GM23338 (cell line): ENCODE data around the gene SERGEF. TPM values are rescaled to one million over a fixed set of nuclear protein-coding genes. Genes with fewer than 3 reads are reported as not detected.

Source experiments
- ATAC-seq: fragments of 200-7000 bp; cut with Tn5 transposase; 3 replicates; pipeline ENCODE4 v1.9.1; 2020
- DNase-seq: peaks from one replicate; pipeline ENCODE4 v3.0.0-alpha.2; 2015; ENCODE audit warnings: low spot score
- H2AFZ ChIP-seq: fragments of 200-600 bp; sonication (generic); 2 replicates; pipeline ENCODE4 v1.8.0; 2016; ENCODE audit warnings: antibody characterized with exemption, mild to moderate bottlenecking, moderate library complexity
- H3F3A ChIP-seq: fragments of 200-600 bp; sonication (generic); replicated peaks from 2 replicates; pipeline ENCODE4 v1.8.0; 2017; ENCODE audit warnings: antibody characterized with exemption, mixed run types, low read depth
- H3K27ac ChIP-seq: fragments of 200-600 bp; sonication (generic); 2 replicates; pipeline ENCODE4 v1.6.1; 2016; ENCODE audit warnings: low read depth
- H3K27me3 ChIP-seq: fragments of 200-600 bp; sonication (generic); 2 replicates; pipeline ENCODE4 v1.8.0; 2016; ENCODE audit warnings: mild to moderate bottlenecking, mixed run types, moderate library complexity; ENCODE audit not compliant: insufficient read depth
- H3K36me3 ChIP-seq: fragments of 200-600 bp; sonication (generic); 2 replicates; pipeline ENCODE4 v1.8.0; 2016; ENCODE audit warnings: mild to moderate bottlenecking; ENCODE audit not compliant: insufficient read depth
- H3K4me1 ChIP-seq: fragments of 200-600 bp; sonication (generic); 2 replicates; pipeline ENCODE4 v1.8.0; 2016; ENCODE audit warnings: mild to moderate bottlenecking, moderate library complexity; ENCODE audit not compliant: insufficient read depth
- H3K4me2 ChIP-seq: fragments of 200-600 bp; sonication (generic); 2 replicates; pipeline ENCODE4 v1.7.1; 2017; ENCODE audit warnings: mixed run types
- H3K4me3 ChIP-seq: fragments of 200-600 bp; sonication (generic); 2 replicates; pipeline ENCODE4 v1.6.1; 2016; ENCODE audit warnings: mixed run types
- H3K79me2 ChIP-seq: fragments of 200-600 bp; sonication (generic); replicated peaks from 2 replicates; pipeline ENCODE4 v1.8.0; 2017; ENCODE audit warnings: mild to moderate bottlenecking; ENCODE audit not compliant: insufficient read depth
- H3K9me2 ChIP-seq: fragments of 200-600 bp; sonication (generic); 2 replicates; pipeline ENCODE4 v1.8.0; 2017; ENCODE audit not compliant: insufficient read depth
- H4K20me1 ChIP-seq: fragments of 200-600 bp; sonication (generic); replicated peaks from 2 replicates; pipeline ENCODE4 v1.8.0; 2017; ENCODE audit warnings: mild to moderate bottlenecking; ENCODE audit not compliant: insufficient read depth
- H3K27ac Mint-ChIP-seq: 2 replicates; pipeline ENCODE4 v1.8.0; 2020; ENCODE audit warnings: inconsistent platforms, mild to moderate bottlenecking, moderate library complexity, mixed read lengths
- H3K27me3 Mint-ChIP-seq: 3 replicates; pipeline ENCODE4 v1.8.0; 2022; ENCODE audit warnings: low read depth, mild to moderate bottlenecking, moderate library complexity, mixed read lengths, inconsistent platforms; ENCODE audit not compliant: insufficient read depth, poor library complexity
- H3K36me3 Mint-ChIP-seq: 3 replicates; pipeline ENCODE4 v1.8.0; 2021; ENCODE audit warnings: low read depth, mild to moderate bottlenecking, inconsistent platforms, moderate library complexity, mixed read lengths
- H3K4me1 Mint-ChIP-seq: 3 replicates; pipeline ENCODE4 v1.8.0; 2020; ENCODE audit warnings: mild to moderate bottlenecking, inconsistent platforms, mixed read lengths
- H3K4me3 Mint-ChIP-seq: 3 replicates; pipeline ENCODE4 v1.8.0; 2021; ENCODE audit warnings: moderate library complexity, mild to moderate bottlenecking, inconsistent platforms, mixed read lengths
- H3K9me3 Mint-ChIP-seq: 3 replicates; pipeline ENCODE4 v1.8.0; 2020; ENCODE audit warnings: moderate library complexity, mild to moderate bottlenecking, inconsistent platforms, mixed read lengths
- CREB1 ChIP-seq: fragments of 250-450 bp; sonication (Bioruptor Pico); IDR thresholded peaks from 2 replicates; pipeline ENCODE4 v1.5.0; 2020; ENCODE audit warnings: low read depth, mild to moderate bottlenecking, moderate library complexity
- CTCF ChIP-seq, 2 experiments: fragments of 200-600 bp in 1 of 2; sonication (generic) in 1 of 2; conservative IDR thresholded peaks; 2 replicates each; pipeline versions ENCODE4 v1.5.1 to v1.6.1; 2016 to 2017; ENCODE audit warnings: antibody characterized with exemption in 2 of 2, low read depth in 2 of 2, mild to moderate bottlenecking in 2 of 2, moderate library complexity in 1 of 2
- ETS1 ChIP-seq: IDR thresholded peaks from 2 replicates; pipeline ENCODE4 v1.6.1; 2016; ENCODE audit warnings: antibody characterized with exemption
- EZH2 ChIP-seq: fragments of 200-600 bp; sonication (generic); IDR thresholded peaks from one replicate; pipeline ENCODE4 v1.8.0; 2017; ENCODE audit warnings: antibody characterized with exemption, mild to moderate bottlenecking, low read depth; ENCODE audit not compliant: unreplicated experiment
- EZH2phosphoT487 ChIP-seq: fragments of 200-600 bp; sonication (generic); IDR thresholded peaks from one replicate; pipeline ENCODE4 v1.8.1; 2018; ENCODE audit warnings: antibody characterized with exemption; ENCODE audit not compliant: unreplicated experiment
- JUNB ChIP-seq: IDR thresholded peaks from one replicate; pipeline ENCODE4 v1.6.1; 2016; ENCODE audit warnings: antibody characterized with exemption; ENCODE audit not compliant: unreplicated experiment
- NANOG ChIP-seq: IDR thresholded peaks from 2 replicates; pipeline ENCODE4 v1.6.1; 2016; ENCODE audit warnings: antibody characterized with exemption, borderline replicate concordance
- POLR2AphosphoS5 ChIP-seq: IDR thresholded peaks from 2 replicates; pipeline ENCODE4 v1.6.1; 2016; ENCODE audit warnings: antibody characterized with exemption, low read depth
- REST ChIP-seq: IDR thresholded peaks from one replicate; pipeline ENCODE4 v1.6.1; 2018; ENCODE audit warnings: antibody characterized with exemption; ENCODE audit not compliant: unreplicated experiment
- STAT1 ChIP-seq: IDR thresholded peaks from one replicate; pipeline ENCODE4 v1.6.1; 2016; ENCODE audit warnings: antibody characterized with exemption; ENCODE audit not compliant: unreplicated experiment
- ZNF114 ChIP-seq: fragments of 250-450 bp; sonication (Bioruptor Pico); IDR thresholded peaks from 2 replicates; pipeline ENCODE4 v1.5.0; 2020; ENCODE audit warnings: mild to moderate bottlenecking, moderate library complexity
- ZNF331 ChIP-seq: fragments of 250-450 bp; sonication (Bioruptor Pico); IDR thresholded peaks from 2 replicates; pipeline ENCODE4 v1.5.0; 2020; ENCODE audit warnings: low read depth, mild to moderate bottlenecking, moderate library complexity
- ZNF462 ChIP-seq: fragments of 250-450 bp; sonication (Bioruptor Pico); IDR thresholded peaks from 2 replicates; pipeline ENCODE4 v1.5.0; 2020; ENCODE audit warnings: mild to moderate bottlenecking, moderate library complexity
- polyA plus RNA-seq: library from polyadenylated mRNA; unstranded; fragments of >200 nt; fragmentation: Nextera tagmentation; extraction: Ambion mirVana; gene quantifications from 2 replicates; pipeline ENCODE4 v1.2.1, GENCODE V29; 2016
- total RNA-seq: library from RNA; depleted of rRNA; stranded (reverse); fragments of >200 nt; shearing (Covaris generic); gene quantifications from 2 replicates; pipeline ENCODE4 v1.2.3, GENCODE V29; 2014

Gene SERGEF
- total and polyA plus RNA-seq, 2 experiments from 2014 or later: 24.2 to 27.9 TPM

GRCh38 chr11:17974246-17974645 is 38.6 kb downstream of the SERGEF start:
- no peaks in the 10 kb centered on the region for H3K9me2 ChIP-seq
- H2AFZ ChIP-seq: no peak overlapping the region
- Mint-ChIP-seq H3K27ac (no peak overlapping the region), H3K27me3 (no peaks in the 10 kb centered on the region), H3K4me1 (peaks cover 6% of the 10 kb centered on the region; the same call in 2 of the 3 replicates), H3K4me3 (no peak overlapping the region), H3K36me3 (peaks cover 20% of the 10 kb centered on the region), H3K9me3 (no peaks in the 10 kb centered on the region)
- no peak overlapping the region for H3K4me3 ChIP-seq
- TF ChIP-seq CREB1 (CRISPR knock-in tag): no peak
- no peak for TF ChIP-seq JUNB
- no peak for TF ChIP-seq NANOG
- TF ChIP-seq REST: no peak
- no peak for TF ChIP-seq POLR2AphosphoS5
- no peak for TF ChIP-seq ZNF331 (CRISPR knock-in tag)
- no peak for TF ChIP-seq STAT1
- no peak for TF ChIP-seq EZH2phosphoT487
- TF ChIP-seq ETS1: no peak
- TF ChIP-seq ZNF114 (CRISPR knock-in tag): no peak
- no peak for TF ChIP-seq CTCF (conservative IDR thresholded peaks at IDR 0.05; ENCODE audit: low read depth in 2 of 2)
- no peak for TF ChIP-seq ZNF462 (CRISPR knock-in tag)
- no peak for TF ChIP-seq EZH2
- no peak overlapping the region for H3K27ac ChIP-seq
- H3K79me2 ChIP-seq: no peaks in the 10 kb centered on the region
- no peaks in the 10 kb centered on the region for H3K27me3 ChIP-seq
- H3K36me3 ChIP-seq: no peaks in the 10 kb centered on the region
- H3F3A ChIP-seq: no peaks in the 10 kb centered on the region
- H3K4me1 ChIP-seq: no peaks in the 10 kb centered on the region
- DNase-seq (no peak), ATAC-seq (no peak)
- H4K20me1 ChIP-seq: 0 out of 2 replicates have a peak, but pooled peaks cover 5% of the 10 kb centered on the region
- H3K4me2 ChIP-seq: no peak overlapping the region
